GM18502 (cell line): ENCODE results near the gene BMP7.
"Not testable (repeated sequence)": the region's sequence is repeated elsewhere in the genome, so short reads cannot be mapped to it uniquely, and the experiment has no call there.

Experiments used
- ATAC-seq: cut with Tn5 transposase; IDR thresholded peaks from one replicate; pipeline ENCODE4 v1.9.1; 2021; ENCODE audit warnings: mild to moderate bottlenecking; ENCODE audit not compliant: unreplicated experiment, poor library complexity

Gene BMP7

GRCh38 chr20:57268399-57269076 is 2.1 kb upstream of the BMP7 start:
- ATAC-seq, result no peak

GRCh38 chr20:57267158-57267821 is 849 bp upstream of the BMP7 start:
- ATAC-seq, result no peak

- ATAC-seq, result no peak
Observed at GRCh38 chr20:57265997-57266290, 497 bp downstream of the BMP7 start.

- no peak for ATAC-seq
Observed at GRCh38 chr20:57265336-57265996, 975 bp downstream of the BMP7 start.

- not testable (repeated sequence) for ATAC-seq
Observed at GRCh38 chr20:57264908-57265335, 1.5 kb downstream of the BMP7 start.

- ATAC-seq, result no peak
Observed at GRCh38 chr20:57263801-57264792, 2.3 kb downstream of the BMP7 start.

- no peak for ATAC-seq
Observed at GRCh38 chr20:57262784-57263609, 3.4 kb downstream of the BMP7 start.

- no peak for ATAC-seq
Observed at GRCh38 chr20:57262301-57262700, 4.1 kb downstream of the BMP7 start.

GRCh38 chr20:57261457-57262251 is 4.8 kb downstream of the BMP7 start:
- no peak for ATAC-seq

- no peak for ATAC-seq
Observed at GRCh38 chr20:57260934-57261333, 5.5 kb downstream of the BMP7 start.

- ATAC-seq, result no peak
Observed at GRCh38 chr20:57259938-57260921, 6.2 kb downstream of the BMP7 start.

GRCh38 chr20:57259121-57259937 is 7.1 kb downstream of the BMP7 start:
- no peak for ATAC-seq

- no peak for ATAC-seq
Observed at GRCh38 chr20:57257701-57258453, 8.6 kb downstream of the BMP7 start.

GRCh38 chr20:57256908-57257307 is 9.5 kb downstream of the BMP7 start:
- no peak for ATAC-seq

GRCh38 chr20:57256205-57256604 is 10.2 kb downstream of the BMP7 start:
- ATAC-seq, result no peak

- no peak for ATAC-seq
Observed at GRCh38 chr20:57255183-57255582, 11.3 kb downstream of the BMP7 start.
